ENCODE data around the gene RNF111.

The RNF111 gene

GRCh38 chr15:58962136-58962535 lies 25.3 kb upstream of the RNF111 start:
- DNase-seq (ENCODE audit: low read depth) = no peak
- no peak overlapping the region for H3K4me3 ChIP-seq (ENCODE audit: control insufficient read depth, low read depth, low read length)
- no peak for TF ChIP-seq CTCF (IDR thresholded peaks at IDR 0.05; ENCODE audit: control insufficient read depth, insufficient read depth, low read depth, low read length, missing control alignments)

GRCh38 chr15:58962662-58963565 lies 24.5 kb upstream of the RNF111 start:
- no peak for DNase-seq (ENCODE audit: low read depth)
- no peak overlapping the region for H3K4me3 ChIP-seq (ENCODE audit: control insufficient read depth, low read depth, low read length)
- no peak for TF ChIP-seq CTCF (IDR thresholded peaks at IDR 0.05; ENCODE audit: control insufficient read depth, insufficient read depth, low read depth, low read length, missing control alignments)

- DNase-seq (ENCODE audit: low read depth) = no peak
- TF ChIP-seq CTCF (IDR thresholded peaks at IDR 0.05; ENCODE audit: control insufficient read depth, insufficient read depth, low read depth, low read length, missing control alignments) = no peak
- H3K4me3 ChIP-seq (ENCODE audit: control insufficient read depth, low read depth, low read length) = no peak overlapping the region
Observed at GRCh38 chr15:58966698-58967097, 20.8 kb upstream of the RNF111 start.

GRCh38 chr15:58967479-58967878 lies 20.0 kb upstream of the RNF111 start:
- no peak overlapping the region for H3K4me3 ChIP-seq (ENCODE audit: control insufficient read depth, low read depth, low read length)
- no peak for TF ChIP-seq CTCF (IDR thresholded peaks at IDR 0.05; ENCODE audit: control insufficient read depth, insufficient read depth, low read depth, low read length, missing control alignments)
- no peak for DNase-seq (ENCODE audit: low read depth)

GRCh38 chr15:58977887-58978286 lies 9.6 kb upstream of the RNF111 start:
- DNase-seq (ENCODE audit: low read depth) = no peak
- H3K4me3 ChIP-seq (ENCODE audit: control insufficient read depth, low read depth, low read length) = no peak overlapping the region
- TF ChIP-seq CTCF (IDR thresholded peaks at IDR 0.05; ENCODE audit: control insufficient read depth, insufficient read depth, low read depth, low read length, missing control alignments) = no peak

GRCh38 chr15:58980351-58980939 lies 7.0 kb upstream of the RNF111 start:
- TF ChIP-seq CTCF (IDR thresholded peaks at IDR 0.05; ENCODE audit: control insufficient read depth, insufficient read depth, low read depth, low read length, missing control alignments) = peak; percentile 40
- DNase-seq (ENCODE audit: low read depth) = no peak

More at GRCh38 chr15:58980351-58980939, 7.0 kb upstream of the RNF111 start:
- no peak overlapping the region for H3K4me3 ChIP-seq (ENCODE audit: control insufficient read depth, low read depth, low read length)
